ENCODE results near the gene PCID2.

The PCID2 gene

DNA sequence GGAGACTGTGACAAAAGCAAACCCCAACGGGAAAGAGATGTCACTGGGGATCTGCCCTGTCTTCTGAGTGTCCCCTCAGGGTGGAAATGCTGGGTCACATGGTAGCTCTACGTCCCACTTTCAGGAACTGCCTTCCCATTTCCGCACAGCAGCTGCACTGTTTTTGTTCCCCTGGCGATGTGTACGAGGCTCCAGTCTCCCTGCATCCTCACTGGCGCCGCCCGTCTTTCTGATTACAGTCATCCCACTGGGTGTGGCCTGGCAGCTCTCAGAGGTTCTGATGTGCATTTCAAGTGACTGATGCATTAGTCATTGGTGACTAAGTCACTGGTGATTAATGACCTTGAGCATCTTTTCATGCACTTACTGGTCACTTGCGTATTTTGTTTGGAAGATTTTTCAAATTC, 21.2 kb downstream of the PCID2 start:
- peak; percentile 97 for DNase-seq (ENCODE audit: low read depth)

DNA sequence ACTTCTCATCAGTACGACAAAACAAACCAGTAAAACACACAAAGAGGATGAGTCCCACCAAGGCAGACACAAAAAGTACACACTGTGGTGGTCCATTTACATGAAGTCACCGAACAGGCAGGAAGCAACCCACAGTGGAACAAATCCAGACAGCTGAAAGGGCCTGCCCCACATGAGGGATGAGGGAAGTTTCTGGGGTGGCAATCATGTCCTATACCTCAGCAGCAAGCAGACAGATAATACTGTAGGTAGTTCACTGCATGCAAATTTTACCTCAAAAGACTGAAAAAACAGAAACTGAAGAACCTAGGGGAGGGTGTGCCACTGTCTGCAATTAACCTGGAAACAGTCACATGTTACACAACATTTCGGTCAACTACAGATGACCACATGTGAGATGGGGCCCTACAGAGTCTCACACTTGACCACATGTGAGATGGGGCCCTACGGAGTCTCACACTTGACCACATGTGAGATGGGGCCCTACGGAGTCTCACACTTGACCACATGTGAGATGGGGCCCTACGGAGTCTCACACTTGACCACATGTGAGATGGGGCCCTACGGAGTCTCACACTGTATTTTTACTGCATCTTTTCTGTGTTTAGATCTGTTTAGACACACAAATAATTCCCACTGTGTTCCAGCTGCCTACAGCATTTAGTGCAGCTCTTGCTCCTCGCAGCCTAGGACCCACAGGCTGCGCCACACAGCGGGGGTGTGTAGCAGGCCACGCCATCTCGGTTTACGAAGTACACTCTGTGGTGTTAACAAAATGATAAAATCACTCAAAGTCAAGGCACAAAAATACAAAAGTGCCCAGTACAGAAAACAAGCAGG, 22.2 kb downstream of the PCID2 start:
- no peak for DNase-seq (ENCODE audit: low read depth)

DNA sequence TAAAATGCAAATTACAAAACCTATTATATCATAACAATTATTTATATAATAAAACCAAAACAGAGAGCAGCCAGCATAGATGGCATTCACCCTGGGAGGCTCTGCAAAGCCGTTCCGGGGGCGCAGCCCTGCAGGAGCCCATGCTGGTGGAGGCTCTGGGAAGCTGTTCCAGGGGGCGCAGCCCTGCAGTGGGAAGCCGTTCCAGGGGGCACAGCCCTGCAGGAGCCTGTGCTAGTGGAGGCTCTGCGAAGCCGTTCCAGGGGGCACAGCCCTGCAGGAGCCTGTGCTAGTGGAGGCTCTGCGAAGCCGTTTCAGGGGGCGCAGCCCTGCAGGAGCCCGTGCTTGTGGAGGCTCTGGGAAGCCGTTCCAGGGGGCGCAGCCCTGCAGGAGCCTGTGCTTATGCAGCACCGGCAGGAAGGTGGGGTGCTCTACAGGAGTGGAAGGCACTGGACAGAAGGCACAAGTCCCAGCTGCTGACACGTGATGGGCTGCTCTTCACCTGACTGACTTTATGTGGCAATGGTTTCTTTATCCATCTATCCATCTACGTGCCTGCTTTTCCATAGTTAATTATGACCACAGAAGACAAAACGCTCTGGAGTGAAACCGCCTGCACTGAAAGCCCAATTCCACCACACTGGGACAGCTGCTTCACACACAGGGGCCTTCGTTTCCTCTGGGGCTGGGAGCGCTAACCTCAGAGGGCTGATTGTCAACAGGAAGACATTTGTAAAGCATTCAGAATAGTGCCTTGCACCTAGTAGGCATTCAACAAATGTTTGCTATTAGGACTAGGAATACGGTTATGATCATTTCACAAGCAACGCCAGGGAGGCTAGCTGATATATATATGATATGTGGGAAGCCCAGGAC, 23.7 kb downstream of the PCID2 start:
- no peak for DNase-seq (ENCODE audit: low read depth)

DNA sequence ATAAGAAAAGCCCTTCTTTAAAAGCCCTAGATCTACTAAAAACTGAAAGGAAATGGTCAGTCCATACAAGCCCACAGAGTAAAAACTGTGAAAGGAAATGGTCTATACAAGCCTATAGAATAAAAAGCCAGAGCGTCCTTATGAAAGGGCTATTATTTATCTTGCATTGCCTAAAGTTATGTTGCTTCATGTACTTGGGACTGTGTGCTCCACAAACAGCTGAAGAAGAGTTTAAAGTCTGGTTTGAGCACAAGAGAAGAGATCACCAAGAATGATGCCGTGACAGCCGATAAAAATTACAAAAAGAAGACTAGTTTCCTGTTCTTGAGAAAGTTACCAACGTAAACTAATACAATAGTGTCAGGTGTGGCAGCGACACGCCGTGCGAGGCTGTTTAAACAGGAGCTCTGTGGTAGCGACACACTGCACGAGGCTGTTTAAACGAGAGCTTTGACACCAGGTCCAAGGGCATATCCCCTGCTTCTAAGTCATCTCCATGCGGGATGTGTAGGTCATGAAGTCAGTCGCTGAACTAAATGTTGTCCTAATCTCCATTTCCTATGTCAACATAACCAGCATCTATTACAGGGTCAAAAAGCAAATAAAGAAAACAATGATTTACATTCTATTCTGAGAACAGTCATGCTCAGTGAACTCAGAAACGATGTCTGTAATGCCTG, 24.9 kb downstream of the PCID2 start:
- no peak for DNase-seq (ENCODE audit: low read depth)

DNA sequence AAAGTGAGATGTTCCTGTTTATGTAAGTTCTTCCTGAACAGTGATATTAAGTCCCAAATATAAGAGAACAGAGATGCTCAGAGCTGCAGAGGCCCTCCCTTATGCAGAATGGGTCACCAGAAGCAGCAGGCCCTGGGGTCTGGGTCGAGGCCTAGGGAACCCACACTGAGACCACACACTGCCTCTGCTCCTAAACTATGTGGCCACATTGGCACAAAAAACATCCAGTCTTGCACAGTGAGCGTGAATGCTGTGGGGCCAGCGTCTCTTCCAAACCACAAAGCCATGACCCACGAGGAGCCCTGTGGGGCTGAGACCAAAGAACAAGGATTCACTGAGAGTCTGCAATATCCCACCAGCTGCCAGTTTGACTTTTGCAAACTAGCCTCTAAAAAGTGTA, 26.4 kb downstream of the PCID2 start:
- no peak for DNase-seq (ENCODE audit: low read depth)

DNA sequence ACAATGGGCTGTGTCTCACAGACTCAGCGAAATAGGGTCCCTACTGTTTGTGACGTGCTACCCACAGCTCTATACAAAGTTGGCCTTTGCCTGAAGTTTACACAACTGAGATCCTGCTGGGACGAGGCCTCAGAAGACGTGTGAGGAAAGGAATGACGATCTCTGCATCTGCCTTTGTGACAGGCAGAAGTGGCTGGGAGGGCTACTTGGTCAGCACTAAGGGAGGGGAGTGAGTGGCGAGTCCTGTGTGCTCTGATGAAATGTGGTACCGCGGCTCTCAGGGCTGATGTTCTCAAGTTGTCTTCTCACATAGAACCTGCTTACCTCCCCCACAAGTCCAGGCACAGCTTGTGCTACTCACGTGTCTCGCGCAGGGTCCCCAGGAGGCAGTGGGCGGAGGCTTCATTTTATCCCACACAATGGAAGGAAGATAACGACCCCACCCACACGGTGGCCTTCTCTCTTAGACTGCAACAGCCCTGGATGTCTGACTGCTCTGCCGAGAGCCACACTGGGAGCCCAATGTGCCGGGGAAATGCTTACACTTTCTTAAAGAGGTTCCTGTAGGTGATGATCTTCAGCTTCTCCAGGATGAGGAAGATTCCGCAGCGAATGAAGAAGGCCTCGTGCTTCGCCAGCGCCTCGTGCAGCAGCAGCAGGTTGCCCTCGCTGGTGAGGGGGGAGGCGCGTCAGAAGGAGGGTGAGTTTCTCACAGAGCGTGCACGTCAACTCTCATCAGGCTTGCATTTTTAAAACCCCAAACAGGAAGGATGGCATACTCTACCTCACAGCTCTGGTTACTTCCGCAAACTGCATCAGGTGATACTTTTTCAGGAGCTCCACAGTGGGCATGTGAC, 28.9 kb downstream of the PCID2 start:
- no peak for DNase-seq (ENCODE audit: low read depth)

DNA sequence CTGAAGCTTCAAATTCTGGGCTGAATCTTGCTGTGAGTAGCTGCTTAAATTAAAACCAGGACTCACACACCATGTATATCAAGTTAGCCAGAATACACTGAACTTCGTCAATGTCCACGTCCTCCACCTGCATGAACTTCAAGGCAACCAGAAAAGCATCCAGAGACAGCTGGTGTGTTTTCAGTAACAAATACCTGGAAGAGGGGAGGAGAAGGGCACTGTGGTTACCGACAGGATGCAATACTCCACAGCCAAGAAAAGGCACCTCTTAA, 29.6 kb downstream of the PCID2 start:
- no peak for DNase-seq (ENCODE audit: low read depth)

DNA sequence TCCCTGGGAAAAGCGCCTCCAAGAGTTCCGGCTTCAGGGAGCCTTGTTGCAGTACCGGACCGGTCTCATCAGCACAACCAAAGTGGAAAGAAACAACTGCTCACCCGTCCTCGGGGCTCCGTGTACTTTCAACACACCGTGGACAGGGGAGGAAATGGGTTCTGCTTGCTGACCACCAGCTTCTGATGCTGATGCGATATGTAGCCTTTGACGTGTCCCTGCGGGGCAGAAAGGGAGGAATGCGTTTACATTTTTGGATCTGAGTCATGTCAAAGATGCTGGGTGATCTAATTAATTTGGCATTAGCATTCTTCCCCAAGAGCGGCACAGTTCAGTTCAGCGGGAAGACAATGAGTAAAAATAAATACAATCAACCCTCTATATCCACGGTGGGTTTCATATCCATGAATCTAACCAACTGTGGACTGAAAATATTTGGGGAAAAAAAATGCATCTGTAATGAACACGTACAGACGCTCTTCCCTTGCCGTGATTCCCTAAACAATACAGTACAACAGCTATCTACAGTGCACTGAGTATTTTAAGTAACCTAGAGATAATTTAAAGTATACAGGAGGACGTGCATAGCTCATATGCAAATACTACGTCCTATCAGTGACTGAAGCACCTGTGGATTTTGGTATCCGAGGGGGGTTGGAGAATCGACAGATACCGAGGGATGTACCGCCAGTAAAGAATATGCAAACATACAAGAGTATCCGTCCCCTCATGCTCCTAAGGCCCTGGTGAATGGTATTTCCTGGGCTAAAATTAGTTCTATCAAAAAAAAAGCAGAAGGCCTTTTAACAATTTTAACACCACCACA, 30.2 kb downstream of the PCID2 start:
- DNase-seq (ENCODE audit: low read depth): peak; percentile 73

DNA sequence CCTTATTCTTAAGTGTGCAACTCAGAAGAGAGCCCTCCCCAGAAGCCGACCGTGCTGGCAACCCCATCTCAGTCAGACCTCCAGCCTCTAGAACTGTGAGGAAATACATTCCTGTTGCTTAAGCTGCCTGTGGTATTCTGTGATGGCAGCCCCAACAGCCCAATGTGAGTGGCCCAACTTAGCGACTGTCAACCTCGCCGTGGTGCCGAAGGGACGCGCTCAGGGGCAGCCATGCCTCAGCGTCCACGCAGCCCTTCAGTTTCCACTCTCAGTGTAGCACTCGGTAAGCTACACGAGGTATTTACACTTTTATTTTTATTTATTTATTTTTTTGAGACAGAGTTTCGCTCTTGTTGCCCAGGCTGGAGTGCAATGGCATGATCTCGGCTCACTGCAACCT, 31.6 kb downstream of the PCID2 start:
- DNase-seq (ENCODE audit: low read depth): no peak

DNA sequence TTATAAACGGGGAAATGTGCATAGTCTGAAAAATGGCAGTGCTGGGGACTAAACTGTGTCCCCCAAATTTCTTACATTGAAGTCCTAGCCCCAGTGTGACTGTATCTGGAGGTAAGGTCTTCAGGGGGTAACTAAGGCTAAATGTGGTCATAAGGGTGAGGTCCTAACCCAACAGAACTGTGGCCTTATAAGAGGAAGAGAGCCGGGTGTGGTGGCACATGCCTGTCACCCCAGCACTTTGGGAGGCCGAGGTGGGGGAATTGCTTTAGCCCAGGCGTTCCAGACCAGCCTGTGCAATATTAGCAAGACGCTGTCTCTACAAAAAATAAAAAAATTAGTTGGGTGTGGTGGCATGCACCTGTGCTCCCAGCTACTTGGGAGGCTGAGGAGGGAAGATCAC, 32.2 kb downstream of the PCID2 start:
- no peak for DNase-seq (ENCODE audit: low read depth)

DNA sequence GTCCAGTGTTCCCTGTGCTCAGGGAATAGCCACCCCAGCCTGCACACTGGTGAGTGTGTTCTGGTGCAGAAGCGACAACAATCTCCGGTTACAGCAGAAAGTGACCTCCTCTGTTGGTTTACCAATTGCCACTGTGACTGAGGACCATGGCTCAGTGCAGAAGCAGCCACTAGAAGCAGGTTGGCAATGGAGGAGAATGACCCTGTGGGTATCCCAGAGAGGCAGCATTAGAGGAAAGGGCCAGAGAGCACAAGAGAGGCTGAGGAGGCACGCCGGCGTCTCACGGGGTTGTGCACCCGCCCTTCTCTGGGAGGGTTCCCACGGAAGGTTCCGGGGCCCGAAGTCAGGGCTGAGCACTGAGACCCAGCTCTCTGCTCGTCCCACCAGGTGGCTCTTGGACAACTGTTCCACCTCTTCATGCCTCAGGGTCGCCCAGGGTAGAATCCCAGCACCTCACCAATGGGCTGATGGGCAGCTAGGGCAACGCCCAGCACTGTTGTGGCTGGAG, 36.0 kb downstream of the PCID2 start:
- DNase-seq (ENCODE audit: low read depth): no peak

DNA sequence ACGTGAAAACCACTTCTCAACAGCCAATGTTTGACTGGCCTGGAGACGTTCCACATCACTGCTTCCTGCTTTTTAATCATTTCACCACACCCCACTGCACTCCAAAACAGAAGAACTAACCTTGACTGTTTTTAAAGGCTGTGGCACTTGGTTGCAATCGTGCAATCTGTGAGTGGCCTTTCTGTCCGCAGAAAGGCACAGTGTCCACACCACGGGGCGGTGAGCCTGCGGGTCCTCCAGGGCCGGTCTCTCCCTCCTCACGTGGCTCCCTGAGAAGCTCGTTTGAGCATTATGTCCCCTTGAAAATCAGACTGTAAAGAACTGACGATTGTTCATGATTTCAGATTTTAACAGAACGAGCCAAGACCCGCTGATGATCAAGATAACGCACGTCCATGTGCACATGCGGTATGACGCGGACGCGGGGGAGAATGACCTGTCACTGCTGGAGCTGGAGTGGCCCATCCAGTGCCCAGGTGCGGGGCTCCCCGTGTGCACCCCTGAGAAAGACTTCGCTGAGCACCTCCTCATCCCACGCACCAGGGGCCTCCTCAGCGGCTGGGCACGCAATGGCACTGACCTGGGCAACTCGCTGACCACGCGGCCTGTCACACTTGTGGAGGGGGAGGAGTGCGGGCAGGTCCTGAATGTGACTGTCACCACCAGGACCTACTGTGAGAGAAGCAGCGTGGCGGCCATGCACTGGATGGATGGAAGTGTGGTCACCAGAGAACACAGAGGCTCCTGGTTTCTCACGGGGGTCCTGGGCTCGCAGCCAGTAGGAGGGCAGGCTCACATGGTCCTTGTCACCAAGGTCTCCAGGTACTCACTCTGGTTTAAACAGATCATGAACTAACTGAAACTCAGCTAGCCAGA, 37.0 kb downstream of the PCID2 start:
- DNase-seq (ENCODE audit: low read depth): no peak

DNA sequence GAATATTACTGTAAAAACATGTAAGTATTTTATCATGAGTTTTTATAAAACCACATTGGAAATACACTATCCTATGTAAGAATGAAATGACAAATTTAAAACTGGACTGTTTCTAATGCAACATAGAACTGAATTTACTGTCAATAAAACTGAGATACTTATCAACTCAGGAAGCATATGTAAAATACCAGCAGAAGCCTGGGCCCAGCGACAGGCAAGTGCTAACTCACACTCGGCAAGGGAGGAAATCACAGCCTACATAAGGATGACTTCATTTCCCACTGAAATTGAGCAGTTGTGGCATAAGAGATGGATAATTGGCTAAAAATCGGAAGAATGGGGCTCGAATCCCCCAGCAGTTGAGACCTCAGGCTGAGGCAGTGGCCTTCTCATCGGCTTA, 38.0 kb downstream of the PCID2 start:
- DNase-seq (ENCODE audit: low read depth): no peak

DNA sequence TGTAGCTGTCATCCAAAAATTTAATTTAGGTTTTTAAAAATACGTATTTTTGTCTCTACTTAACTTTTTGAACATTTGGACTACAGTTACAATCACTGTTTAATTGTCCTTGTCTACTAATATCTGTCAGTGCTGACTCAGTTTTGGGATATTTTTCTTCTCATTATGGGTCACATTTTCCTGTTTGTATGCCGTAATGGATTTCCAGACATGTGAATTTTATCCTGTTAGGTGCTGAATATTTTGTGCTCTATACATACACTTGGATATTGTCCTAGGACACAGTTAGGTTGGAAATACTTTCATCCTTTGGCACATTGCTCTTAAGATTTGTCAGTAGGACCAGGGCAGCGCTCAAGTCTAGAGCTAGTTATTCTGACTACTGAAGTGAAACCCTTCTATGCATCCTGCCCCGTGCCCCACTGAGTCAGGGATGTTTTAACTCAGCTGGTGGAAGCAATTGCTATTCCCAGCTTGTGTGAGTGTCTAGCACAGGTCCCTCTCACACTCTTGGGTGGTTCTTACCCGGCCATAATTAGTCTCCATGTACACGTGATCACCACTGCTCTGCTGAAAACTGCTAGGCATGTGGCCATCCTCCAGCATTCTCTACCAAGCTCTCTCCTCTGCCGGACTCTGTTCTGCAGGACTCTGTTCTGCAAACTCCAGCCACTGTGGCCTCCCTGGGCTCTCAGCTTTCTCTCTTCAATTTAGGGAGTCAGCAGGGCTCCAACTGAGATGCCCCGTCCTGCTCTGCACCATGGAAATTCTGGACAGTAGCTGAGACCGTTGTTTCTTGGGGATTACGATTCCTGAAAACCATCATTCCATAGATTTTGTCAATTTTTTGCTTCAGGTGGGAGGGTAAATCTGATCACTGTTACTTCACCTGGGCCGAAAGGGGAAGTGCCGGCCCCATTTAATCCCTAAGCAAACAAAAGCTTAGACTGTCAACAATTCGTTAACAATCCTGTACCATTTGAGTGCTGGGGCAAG, 38.9 kb downstream of the PCID2 start:
- no peak for DNase-seq (ENCODE audit: low read depth)

DNA sequence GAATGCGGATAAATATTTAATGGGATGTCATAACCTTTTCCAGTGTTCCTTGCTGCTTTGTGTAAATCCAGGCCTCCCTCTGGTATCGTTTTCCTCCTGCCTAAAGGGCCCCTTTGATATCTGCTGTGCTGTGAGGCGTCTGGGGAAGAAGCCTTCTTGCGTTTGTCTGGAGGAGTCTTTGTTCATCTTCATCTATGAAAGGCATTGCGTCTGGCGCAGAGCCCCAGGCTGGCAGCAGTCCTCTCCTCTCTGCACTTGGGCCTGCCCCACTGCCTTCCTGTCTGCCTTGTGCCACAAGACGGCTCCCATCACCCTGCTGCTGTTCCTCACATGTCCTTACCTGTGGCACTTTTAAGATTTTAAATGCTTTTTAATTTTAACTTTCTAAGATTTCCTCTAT, 40.3 kb downstream of the PCID2 start:
- no peak for DNase-seq (ENCODE audit: low read depth)

DNA sequence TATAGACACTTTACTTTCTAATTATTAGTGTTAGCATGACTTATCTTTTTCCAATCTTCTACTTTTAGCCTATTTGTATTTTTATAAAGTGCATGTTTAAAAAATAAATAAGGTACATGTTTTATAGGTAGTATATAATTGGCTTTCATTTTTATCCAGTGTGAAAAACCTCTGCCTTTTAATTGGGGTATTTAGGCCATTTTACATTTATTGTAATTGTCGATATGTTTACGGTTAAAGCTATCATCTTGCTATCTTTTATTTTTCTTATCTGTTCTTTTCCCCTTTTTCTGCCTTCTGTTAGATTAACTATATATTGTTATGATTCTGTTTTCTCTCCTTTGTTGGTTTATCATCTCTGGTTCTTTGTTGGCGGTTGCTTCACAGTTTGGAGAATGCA, 40.9 kb downstream of the PCID2 start:
- DNase-seq (ENCODE audit: low read depth): no peak

DNA sequence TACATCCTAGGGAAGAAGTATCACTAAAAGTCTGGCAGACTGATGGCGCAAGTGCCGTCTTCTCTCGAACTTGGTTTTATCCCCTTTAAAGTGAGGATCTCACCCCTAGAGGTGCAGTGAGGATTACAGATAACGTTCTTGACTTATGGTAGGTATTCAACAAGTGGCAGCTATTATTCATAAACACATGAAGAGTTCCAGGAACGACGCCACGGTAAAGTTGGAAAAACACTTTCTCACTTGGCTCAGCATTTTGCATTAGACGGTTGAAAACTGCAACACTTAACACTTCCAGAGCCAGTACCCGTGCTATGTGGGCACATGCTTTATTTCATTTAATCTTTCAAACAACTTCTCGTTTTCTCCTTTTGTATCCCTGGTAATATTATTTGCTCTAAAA, 41.3 kb downstream of the PCID2 start:
- DNase-seq (ENCODE audit: low read depth): no peak

DNA sequence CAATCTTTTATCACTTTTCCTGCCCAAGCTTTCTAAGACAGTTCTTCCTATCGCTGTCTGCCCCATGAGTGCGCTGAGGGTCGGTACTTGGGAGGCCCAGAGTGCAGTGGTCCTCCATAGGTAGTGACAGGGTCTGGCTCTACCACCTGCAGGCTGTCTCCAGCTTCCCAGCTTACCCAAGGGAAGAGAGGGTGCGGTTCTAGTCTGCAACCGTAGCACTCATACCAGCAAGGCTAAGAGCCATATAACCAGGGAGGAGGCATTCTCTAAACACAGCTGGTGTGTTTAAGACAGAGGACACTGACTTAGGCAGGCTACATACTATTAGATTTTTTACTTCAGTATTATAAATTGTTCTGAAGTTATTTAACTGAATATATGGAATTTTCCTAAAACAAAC, 41.8 kb downstream of the PCID2 start:
- no peak for DNase-seq (ENCODE audit: low read depth)

DNA sequence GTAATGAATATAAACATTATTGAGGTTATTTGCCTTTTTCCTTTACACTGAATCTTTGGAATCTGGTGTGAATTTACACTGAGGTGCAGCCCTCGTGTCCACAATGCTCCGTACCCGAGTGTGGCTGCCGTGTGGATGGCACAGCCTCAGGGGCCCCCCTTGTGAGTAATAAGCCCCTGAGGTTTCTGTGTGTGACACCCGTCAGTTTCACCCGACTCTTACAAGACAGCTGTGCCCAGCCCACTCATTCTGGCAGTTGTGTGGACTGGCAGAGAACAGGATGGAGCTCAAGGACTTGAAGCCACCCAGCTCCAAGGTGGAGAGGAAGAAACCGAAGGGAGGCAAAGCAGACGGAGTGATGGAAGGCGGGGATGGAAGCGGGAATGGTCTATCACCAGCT, 42.2 kb downstream of the PCID2 start:
- no peak for DNase-seq (ENCODE audit: low read depth)

All from GM04504 (cell line).